ENCODE measurements around the gene ITPRIP.

Gene ITPRIP

GRCh38 chr10:104279550-104280259 lies 58.6 kb downstream of the ITPRIP start:
- DNase-seq (ENCODE audit: low spot score) = no peak

- DNase-seq (ENCODE audit: low spot score) = no peak
These were observed 60.5 kb downstream of the ITPRIP start for GRCh38 chr10:104277785-104278184.

GRCh38 chr10:104276192-104276591 lies 62.1 kb downstream of the ITPRIP start:
- no peak for DNase-seq (ENCODE audit: low spot score)

GRCh38 chr10:104274762-104275721 lies 63.2 kb downstream of the ITPRIP start:
- DNase-seq (ENCODE audit: low spot score) = peak; percentile 68

- no peak for DNase-seq (ENCODE audit: low spot score)
These were observed 64.2 kb downstream of the ITPRIP start for GRCh38 chr10:104273899-104274575.

- DNase-seq (ENCODE audit: low spot score) = no peak
These were observed 65.0 kb downstream of the ITPRIP start for GRCh38 chr10:104273286-104273685.

GRCh38 chr10:104268713-104269645 lies 69.3 kb downstream of the ITPRIP start, which contains the start of gene GSTO2:
TSS of gene GSTO2 (plus strand) at chr10:104269184. CDS start at chr10:104274916, 5,732 bp downstream.
- DNase-seq (ENCODE audit: low spot score) = peak; percentile 98

- DNase-seq (ENCODE audit: low spot score) = no peak
These were observed 69.9 kb downstream of the ITPRIP start for GRCh38 chr10:104268405-104268712.

- no peak for DNase-seq (ENCODE audit: low spot score)
These were observed 70.4 kb downstream of the ITPRIP start for GRCh38 chr10:104267721-104268404.

- no peak for DNase-seq (ENCODE audit: low spot score)
These were observed 73.5 kb downstream of the ITPRIP start for GRCh38 chr10:104264783-104265182.

GRCh38 chr10:104262055-104262454 lies 76.2 kb downstream of the ITPRIP start:
- no peak for DNase-seq (ENCODE audit: low spot score)

GRCh38 chr10:104260775-104261115 lies 77.5 kb downstream of the ITPRIP start:
- DNase-seq (ENCODE audit: low spot score) = no peak

GRCh38 chr10:104259999-104260774 lies 78.1 kb downstream of the ITPRIP start:
- DNase-seq (ENCODE audit: low spot score) = no peak

Data from left forelimb (tissue), 1 donor.